IMR-90 (cell line): ENCODE results near the gene MSLN. TPM values are rescaled to one million over a fixed set of nuclear protein-coding genes. Genes with fewer than 3 reads are reported as not detected.

Experiments
- ATAC-seq: fragments of 200-7000 bp; cut with Tn5 transposase; 2 replicates; pipeline ENCODE4 v1.9.1; 2020; ENCODE audit warnings: low read depth, mild to moderate bottlenecking, moderate library complexity
- BruUV-seq: library from RNA; stranded (reverse); fragments of 400-500 nt; replicated peaks from 2 replicates; lab custom pipeline; 2021; lab: Mats Ljungman, UMichigan
- CTCF ChIA-PET: fragments of 300-600 bp; formaldehyde crosslinking; extraction: SDS; loops from one replicate; lab custom pipeline; 2021; ENCODE audit warnings: antibody characterized with exemption; lab: Yijun Ruan, JAX
- POLR2A ChIA-PET: fragments of 300-600 bp; sonication (Branson Sonifier 250); formaldehyde crosslinking; loops from one replicate; lab custom pipeline; 2022; ENCODE audit warnings: antibody characterized with exemption; ENCODE audit not compliant: unreplicated experiment; lab: Charles Lee
- DNase-seq: peaks from one replicate; pipeline ENCODE4 v3.0.0; 2013
- H2AFZ ChIP-seq: replicated peaks from 2 replicates; pipeline ENCODE3; 2013; ENCODE audit warnings: low read length, mild to moderate bottlenecking; ENCODE audit not compliant: poor library complexity
- H2AK5ac ChIP-seq: 2 replicates; pipeline ENCODE4 v1.6.1; 2013; ENCODE audit warnings: low read depth, low read length, inconsistent platforms
- H2AK9ac ChIP-seq: replicated peaks from 2 replicates; pipeline ENCODE3; 2013; ENCODE audit warnings: mild to moderate bottlenecking, low read depth, low read length, moderate library complexity; ENCODE audit not compliant: poor library complexity
- H2BK120ac ChIP-seq: 2 replicates; pipeline ENCODE4 v1.6.1; 2013; ENCODE audit warnings: low read depth, low read length, inconsistent platforms
- H2BK15ac ChIP-seq: 3 replicates; pipeline ENCODE4 v1.6.1; 2013; ENCODE audit warnings: low read depth, low read length, inconsistent platforms
- H2BK20ac ChIP-seq: 2 replicates; pipeline ENCODE4 v1.6.1; 2013; ENCODE audit warnings: low read depth, mild to moderate bottlenecking, inconsistent platforms, low read length, moderate library complexity
- H2BK5ac ChIP-seq: 2 replicates; pipeline ENCODE4 v1.6.1; 2013; ENCODE audit warnings: mild to moderate bottlenecking, low read depth, low read length, inconsistent platforms; ENCODE audit not compliant: poor library complexity, severe bottlenecking
- H3K14ac ChIP-seq: replicated peaks from 2 replicates; pipeline ENCODE4 v1.6.1; 2013; ENCODE audit warnings: low read depth, low read length, inconsistent platforms
- H3K18ac ChIP-seq: 2 replicates; pipeline ENCODE4 v1.6.1; 2013; ENCODE audit warnings: low read depth, low read length, control low read depth
- H3K23ac ChIP-seq: 2 replicates; pipeline ENCODE4 v1.6.1; 2013; ENCODE audit warnings: low read depth, low read length, inconsistent platforms
- H3K27ac ChIP-seq: 2 replicates; pipeline ENCODE4 v1.5.1; 2013; ENCODE audit warnings: mild to moderate bottlenecking, control low read depth, low read length; ENCODE audit not compliant: insufficient read depth
- H3K27me3 ChIP-seq: 2 replicates; pipeline ENCODE4 v1.6.1; 2013; ENCODE audit warnings: low read length; ENCODE audit not compliant: control insufficient read depth, insufficient read depth
- H3K36me3 ChIP-seq: 2 replicates; pipeline ENCODE4 v1.6.1; 2013; ENCODE audit warnings: low read length, mixed read lengths; ENCODE audit not compliant: control insufficient read depth, insufficient read depth
- H3K4ac ChIP-seq: 2 replicates; pipeline ENCODE4 v1.6.1; 2013; ENCODE audit warnings: low read depth, low read length, inconsistent platforms
- H3K4me1 ChIP-seq: 2 replicates; pipeline ENCODE4 v1.6.1; 2013; ENCODE audit warnings: low read length, mixed read lengths; ENCODE audit not compliant: control insufficient read depth, insufficient read depth
- H3K4me2 ChIP-seq: 2 replicates; pipeline ENCODE4 v1.6.1; 2013; ENCODE audit warnings: low read depth, mild to moderate bottlenecking, control low read depth, low read length, moderate library complexity
- H3K4me3 ChIP-seq: 2 replicates; pipeline ENCODE4 v1.5.1; 2013; ENCODE audit warnings: low read depth, mild to moderate bottlenecking, control low read depth, low read length, moderate library complexity; ENCODE audit not compliant: insufficient read depth
- H3K56ac ChIP-seq: 2 replicates; pipeline ENCODE4 v1.6.1; 2013; ENCODE audit warnings: low read length, inconsistent platforms; ENCODE audit not compliant: insufficient read depth; ENCODE audit errors: extremely low read depth
- H3K79me1 ChIP-seq, 2 experiments: 2 replicates each; pipeline ENCODE4 v1.6.1; 2013; ENCODE audit warnings: low read length in 2 of 2, inconsistent platforms in 1 of 2, low read depth in 1 of 2
- H3K9ac ChIP-seq: 2 replicates; pipeline ENCODE4 v1.6.1; 2013; ENCODE audit warnings: low read depth, low read length, control low read depth
- H3K9me1 ChIP-seq: 2 replicates; pipeline ENCODE4 v1.6.1; 2013; ENCODE audit warnings: low read length, inconsistent platforms; ENCODE audit not compliant: insufficient read depth
- H3K9me3 ChIP-seq: 2 replicates; pipeline ENCODE4 v1.6.1; 2013; ENCODE audit warnings: low read length; ENCODE audit not compliant: control insufficient read depth, insufficient read depth
- H4K20me1 ChIP-seq: 2 replicates; pipeline ENCODE4 v1.6.1; 2013; ENCODE audit warnings: low read length, inconsistent platforms; ENCODE audit not compliant: insufficient read depth
- H4K5ac ChIP-seq: 2 replicates; pipeline ENCODE4 v1.6.1; 2013; ENCODE audit warnings: mild to moderate bottlenecking, low read depth, low read length, control low read depth
- H4K8ac ChIP-seq, 2 experiments: 2 replicates each; pipeline ENCODE4 v1.6.1; 2013; ENCODE audit warnings: low read depth in 2 of 2, low read length in 2 of 2, control low read depth in 1 of 2, inconsistent platforms in 1 of 2
- H4K91ac ChIP-seq: 2 replicates; pipeline ENCODE4 v1.6.1; 2013; ENCODE audit warnings: low read depth, low read length, inconsistent platforms; ENCODE audit not compliant: insufficient read depth
- FOS ChIP-seq: fragments of 150-350 bp; IDR thresholded peaks from 2 replicates; pipeline ENCODE4 v1.6.1; 2016; ENCODE audit warnings: low read depth, low read length
- MAZ ChIP-seq: IDR thresholded peaks from 2 replicates; pipeline ENCODE4 v1.6.1; 2012; ENCODE audit warnings: low read depth, mild to moderate bottlenecking, low read length, improper control_type of control experiment, moderate library complexity, borderline replicate concordance
- POLR2A ChIP-seq: IDR thresholded peaks from 2 replicates; pipeline ENCODE4 v1.6.1; 2012; ENCODE audit warnings: mild to moderate bottlenecking, low read depth, low read length
- RFX5 ChIP-seq: IDR thresholded peaks from 2 replicates; pipeline ENCODE4 v1.8.0; 2012; ENCODE audit warnings: low read depth, mild to moderate bottlenecking, low read length, moderate library complexity
- SMC3 ChIP-seq: fragments of 150-350 bp; IDR thresholded peaks from 2 replicates; pipeline ENCODE4 v1.6.1; 2016; ENCODE audit warnings: low read depth, mild to moderate bottlenecking, antibody characterized with exemption, low read length, moderate library complexity
- WGBS, 2 experiments: methylation state at CpG; one replicate each; pipeline versions ENCODE4 v1.1.5 to v1.1.7; 2013; ENCODE audit warnings: missing lambda C conversion rate in 2 of 2; ENCODE audit not compliant: insufficient read length in 1 of 2; ENCODE audit errors: extremely low coverage in 2 of 2; 5-methylcytosine and 5-hydroxymethylcytosine counted together
- dilution Hi-C: fragments of 300-500 bp; cut with HindIII; formaldehyde crosslinking; loops from one replicate; pipeline ENCODE4 v1.14.3; 2018; ENCODE audit warnings: low sequenced_read_pairs; ENCODE audit not compliant: unreplicated experiment
- in situ Hi-C: fragments of 300-500 bp; cut with MboI; formaldehyde crosslinking; loops from 3 replicates; pipeline ENCODE4 v1.14.3; 2019; ENCODE audit warnings: low sequenced_read_pairs, inconsistent platforms, mixed read lengths
- intact Hi-C: fragments of 100-400 bp; cut with micrococcal nuclease; formaldehyde crosslinking; loops from 2 replicates; pipeline ENCODE4 v1.10.0; 2022
- polyA plus RNA-seq, 3 experiments: library from polyadenylated mRNA; depleted of rRNA; stranded (reverse); fragments of >200 nt; gene quantifications; 2 replicates each; pipeline ENCODE4 v1.2.3, GENCODE V29; 2012; ENCODE audit warnings: low replicate concordance in 1 of 3
- total RNA-seq: library from RNA; depleted of rRNA; stranded (reverse); fragments of >200 nt; gene quantifications from 2 replicates; pipeline ENCODE4 v1.2.3, GENCODE V29; 2012

The MSLN gene
- total and polyA plus RNA-seq, 2 of the 4 experiments (the other 2 are of a cell fraction), result 0.14 TPM; not detected in 1

- TF ChIP-seq MAZ, result no peak
- TF ChIP-seq FOS, result no peak
- no peak for TF ChIP-seq SMC3
- TF ChIP-seq RFX5, result no peak
These were observed 28.2 kb upstream of the MSLN start (continued) for GRCh38 chr16:732332-732731.

GRCh38 chr16:732936-733335 lies 27.6 kb upstream of the MSLN start:
- intact Hi-C loops, result no loop called here
- H3K9ac ChIP-seq, result no peak overlapping the region
- H3K36me3 ChIP-seq, result peaks cover 48% of the 10 kb centered on the region
- no peak overlapping the region for H2BK20ac ChIP-seq
- POLR2A ChIA-PET, result no interaction called here
- no peak overlapping the region for H3K4me2 ChIP-seq
- no peaks in the 10 kb centered on the region for H3K9me1 ChIP-seq
- TF ChIP-seq SMC3, result 0 out of 2 replicates have a peak, but pooled peaks have one; percentile 9
- TF ChIP-seq POLR2A, result no peak
- H3K23ac ChIP-seq, result no peak overlapping the region
- dilution Hi-C loops, result no loop called here
- peak; percentile 21 for DNase-seq
- H3K4me1 ChIP-seq, result peaks cover 3% of the 10 kb centered on the region
- no peak overlapping the region for H3K4ac ChIP-seq
- ATAC-seq, result no peak
- no peak overlapping the region for H2BK5ac ChIP-seq
- H2AFZ ChIP-seq, result no peak overlapping the region
- in situ Hi-C loops, result no loop called here
- peaks cover 4% of the 10 kb centered on the region for H4K20me1 ChIP-seq
- 93% methylated on average over 5 of the region's 13 CpGs; no CpG with 5 or more reads in 1 of the 2 experiments for WGBS, 2 experiments
- CTCF ChIA-PET, result no interaction called here
- no peak overlapping the region for H2BK120ac ChIP-seq
- no peak overlapping the region for H2AK5ac ChIP-seq
- no peak overlapping the region for H4K8ac ChIP-seq
- H3K9me3 ChIP-seq, result no peaks in the 10 kb centered on the region
- no peak overlapping the region for H3K4me3 ChIP-seq
- BruUV-seq, result no TSS peak
- no peak overlapping the region for H3K18ac ChIP-seq
- no peak overlapping the region for H2BK15ac ChIP-seq
- no peak overlapping the region for H4K5ac ChIP-seq
- peak overlapping the region; percentile 42 for H2AK9ac ChIP-seq
- peaks cover 0 to 4% of the 10 kb centered on the region in 2 experiments; a peak in 1 of 4 replicates for H3K79me1 ChIP-seq
- H3K27ac ChIP-seq, result no peak overlapping the region
- no peak overlapping the region for H3K56ac ChIP-seq
- no peak overlapping the region for H3K14ac ChIP-seq
- no peak overlapping the region for H4K91ac ChIP-seq
- no peaks in the 10 kb centered on the region for H3K27me3 ChIP-seq
